K562 (cell line): ENCODE data around the gene OXSR1. TPM values are rescaled to one million over a fixed set of nuclear protein-coding genes. Genes with fewer than 3 reads are reported as not detected.

Experiments
- EZH2 ChIP-seq: IDR thresholded peaks from 2 replicates; pipeline ENCODE4 v1.6.1; 2012; ENCODE audit warnings: low read depth, mild to moderate bottlenecking, inconsistent platforms, low read length, borderline replicate concordance
- HDAC8 ChIP-seq: fragments of 450-650 bp; IDR thresholded peaks from 2 replicates; pipeline ENCODE4 v1.6.1; 2016; ENCODE audit warnings: mild to moderate bottlenecking, missing genetic modification characterization, moderate library complexity, missing compliant biosample characterization
- KLF16 ChIP-seq: IDR thresholded peaks from 2 replicates; pipeline ENCODE4 v1.6.1; 2016; ENCODE audit warnings: antibody characterized with exemption
- MCM3 ChIP-seq: fragments of 450-650 bp; IDR thresholded peaks from 2 replicates; pipeline ENCODE4 v1.6.1; 2016
- MEF2D ChIP-seq: conservative IDR thresholded peaks from 2 replicates; pipeline ENCODE4 v1.6.1; 2016; ENCODE audit warnings: low read depth, missing genetic modification characterization, missing compliant biosample characterization
- NCOA4 ChIP-seq: fragments of 450-650 bp; IDR thresholded peaks from 2 replicates; pipeline ENCODE4 v1.6.1; 2018; ENCODE audit warnings: mild to moderate bottlenecking; ENCODE audit not compliant: partially characterized antibody
- NFE2 ChIP-seq: IDR thresholded peaks from 2 replicates; pipeline ENCODE4 v1.6.1; 2014; ENCODE audit warnings: antibody characterized with exemption, low read depth
- TBL1XR1 ChIP-seq, 2 experiments: IDR thresholded peaks; 2 replicates each; pipeline ENCODE4 v1.6.1; 2012; ENCODE audit warnings: improper control_type of control experiment in 2 of 2, low read length in 2 of 2, mild to moderate bottlenecking in 1 of 2
- ZBTB7A ChIP-seq: IDR thresholded peaks from 2 replicates; pipeline ENCODE4 v1.6.1; 2011; ENCODE audit warnings: low read depth, mild to moderate bottlenecking, low read length, moderate library complexity, borderline replicate concordance; ENCODE audit not compliant: control insufficient read depth
- ZZZ3 ChIP-seq: fragments of 450-650 bp; IDR thresholded peaks from 2 replicates; pipeline ENCODE4 v1.6.1; 2016; ENCODE audit warnings: antibody characterized with exemption, mild to moderate bottlenecking, moderate library complexity
- polyA plus RNA-seq, 8 experiments: library from polyadenylated mRNA; depleted of rRNA in 4 of 8; stranded (reverse) in 5 of 8; unstranded in 3 of 8; fragments of >200 nt; fragmentation: Nextera tagmentation in 2 of 8; fragmentation: Illumina TruSeq in 1 of 8; extraction: Ambion mirVana in 2 of 8; extraction: Trizol in 1 of 8; gene quantifications; 2 replicates each; pipeline versions ENCODE4 v1.2.1 to v1.2.3, GENCODE V29; 2011 to 2014; ENCODE audit warnings: inconsistent platforms in 1 of 8, missing spikeins in 1 of 8
- total RNA-seq, 7 experiments: library from RNA; depleted of rRNA in 6 of 7; stranded (reverse); fragments of >200 nt in 6 of 7; fragmentation: Illumina TruSeq in 2 of 7; extraction: Trizol in 2 of 7; gene quantifications; 2 replicates each; pipeline versions ENCODE4 v1.2.1 to v1.2.3, GENCODE V29; 2011 to 2021; ENCODE audit warnings: low replicate concordance in 1 of 7
- TF ChIP-seq, protein P1 (sequence below): sonication (generic); formaldehyde crosslinking; IDR thresholded peaks from 2 replicates; pipeline ENCODE4 v1.8.0; 2022; ENCODE audit warnings: mild to moderate bottlenecking, missing genetic modification reagents
- TF ChIP-seq, protein P2 (sequence below): sonication (generic); formaldehyde crosslinking; IDR thresholded peaks from 2 replicates; pipeline ENCODE4 v1.8.0; 2022; ENCODE audit warnings: mild to moderate bottlenecking, low read depth, missing genetic modification reagents
- TF ChIP-seq, protein P3 (sequence below): sonication (generic); formaldehyde crosslinking; IDR thresholded peaks from 2 replicates; pipeline ENCODE4 v1.8.0; 2022; ENCODE audit warnings: missing genetic modification reagents, mild to moderate bottlenecking, borderline replicate concordance
- TF ChIP-seq, protein P4 (sequence below), 2 experiments: fragments of 450-650 bp in 1 of 2; sonication (generic) in 1 of 2; formaldehyde crosslinking in 1 of 2; IDR thresholded peaks in 1 of 2; conservative IDR thresholded peaks in 1 of 2; 2 replicates each; pipeline versions ENCODE4 v1.6.1 to v1.8.1; 2016 to 2023; ENCODE audit warnings: mild to moderate bottlenecking in 2 of 2, moderate library complexity in 2 of 2, inconsistent platforms in 1 of 2, missing genetic modification reagents in 1 of 2
- TF ChIP-seq, protein P5 (sequence below): fragments of 450-650 bp; IDR thresholded peaks from 2 replicates; pipeline ENCODE4 v1.6.1; 2016; ENCODE audit warnings: low read depth

Gene OXSR1
- total and polyA plus RNA-seq, 9 of the 15 experiments (the other 6 are each of a cell fraction or from before 2014, with no cell fraction given): 15.7 to 87.6 (median 48.7) TPM

DNA sequence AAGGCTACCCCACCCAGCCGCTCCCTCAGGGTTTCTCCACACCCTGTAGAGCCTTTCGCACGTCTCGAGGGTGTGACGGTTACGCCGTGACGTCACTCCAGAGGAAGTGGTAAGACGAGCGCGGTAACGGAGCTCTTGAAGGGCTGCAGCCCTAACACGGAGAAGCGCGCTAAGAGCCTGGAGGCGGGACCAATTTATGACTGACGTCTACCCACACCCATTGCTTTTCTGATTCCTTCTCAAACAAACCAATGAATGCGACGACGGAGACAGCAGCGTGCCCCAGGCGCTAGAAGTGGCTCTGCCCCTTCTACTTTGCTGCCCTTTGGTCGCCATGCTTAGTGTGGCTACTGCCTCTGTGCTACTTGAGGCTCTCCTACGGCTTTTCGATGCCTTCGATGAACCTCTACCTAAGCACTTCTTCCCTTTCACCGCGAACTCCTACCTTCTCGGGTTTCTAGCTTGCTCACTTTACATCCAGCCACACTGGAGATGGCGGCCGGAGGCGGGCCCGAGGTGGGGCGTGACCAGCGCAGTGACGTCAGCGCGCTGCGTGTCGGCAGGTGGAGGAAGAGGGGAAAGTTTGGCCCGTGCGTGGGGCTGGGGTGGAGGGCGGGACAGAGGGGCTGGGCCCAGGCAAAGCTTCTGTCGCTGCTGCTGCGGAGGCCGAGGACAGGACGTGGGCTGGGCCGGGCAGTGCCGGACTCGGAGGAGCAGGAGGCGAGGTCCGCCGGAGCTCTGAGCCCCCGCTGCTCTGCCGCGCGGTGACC is at the start of gene OXSR1 (continued):
- TF ChIP-seq, protein P1, sequence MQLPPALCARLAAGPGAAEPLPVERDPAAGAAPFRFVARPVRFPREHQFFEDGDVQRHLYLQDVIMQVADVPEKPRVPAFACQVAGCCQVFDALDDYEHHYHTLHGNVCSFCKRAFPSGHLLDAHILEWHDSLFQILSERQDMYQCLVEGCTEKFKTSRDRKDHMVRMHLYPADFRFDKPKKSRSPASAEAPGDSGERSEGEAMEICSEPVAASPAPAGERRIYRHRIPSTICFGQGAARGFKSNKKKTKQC (CRISPR knock-in tag): no peak
- TF ChIP-seq KLF16: no peak
- TF ChIP-seq HDAC8: 0 out of 2 replicates have a peak, but pooled peaks have one; percentile 17
- no peak for TF ChIP-seq EZH2
- TF ChIP-seq, protein P2, sequence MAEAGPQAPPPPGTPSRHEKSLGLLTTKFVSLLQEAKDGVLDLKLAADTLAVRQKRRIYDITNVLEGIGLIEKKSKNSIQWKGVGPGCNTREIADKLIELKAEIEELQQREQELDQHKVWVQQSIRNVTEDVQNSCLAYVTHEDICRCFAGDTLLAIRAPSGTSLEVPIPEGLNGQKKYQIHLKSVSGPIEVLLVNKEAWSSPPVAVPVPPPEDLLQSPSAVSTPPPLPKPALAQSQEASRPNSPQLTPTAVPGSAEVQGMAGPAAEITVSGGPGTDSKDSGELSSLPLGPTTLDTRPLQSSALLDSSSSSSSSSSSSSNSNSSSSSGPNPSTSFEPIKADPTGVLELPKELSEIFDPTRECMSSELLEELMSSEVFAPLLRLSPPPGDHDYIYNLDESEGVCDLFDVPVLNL (CRISPR knock-in tag): no peak
- peak; percentile 78 to 93; a peak in 3 of 4 replicates for TF ChIP-seq TBL1XR1 (IDR thresholded peaks at IDR 0.05; ENCODE audit: low read length in 2 of 2)
- TF ChIP-seq, protein P3, sequence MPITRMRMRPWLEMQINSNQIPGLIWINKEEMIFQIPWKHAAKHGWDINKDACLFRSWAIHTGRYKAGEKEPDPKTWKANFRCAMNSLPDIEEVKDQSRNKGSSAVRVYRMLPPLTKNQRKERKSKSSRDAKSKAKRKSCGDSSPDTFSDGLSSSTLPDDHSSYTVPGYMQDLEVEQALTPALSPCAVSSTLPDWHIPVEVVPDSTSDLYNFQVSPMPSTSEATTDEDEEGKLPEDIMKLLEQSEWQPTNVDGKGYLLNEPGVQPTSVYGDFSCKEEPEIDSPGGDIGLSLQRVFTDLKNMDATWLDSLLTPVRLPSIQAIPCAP (CRISPR knock-in tag): no peak
- TF ChIP-seq MCM3: no peak
- TF ChIP-seq, protein P4, sequence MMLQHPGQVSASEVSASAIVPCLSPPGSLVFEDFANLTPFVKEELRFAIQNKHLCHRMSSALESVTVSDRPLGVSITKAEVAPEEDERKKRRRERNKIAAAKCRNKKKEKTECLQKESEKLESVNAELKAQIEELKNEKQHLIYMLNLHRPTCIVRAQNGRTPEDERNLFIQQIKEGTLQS (IDR thresholded peaks at IDR 0.05): peak; percentile 98
- TF ChIP-seq, protein P4 (CRISPR knock-in tag; conservative IDR thresholded peaks at IDR 0.05): 0 out of 2 replicates have a peak, but pooled peaks have one; percentile 56
- TF ChIP-seq NFE2: no peak
- TF ChIP-seq, protein P5, sequence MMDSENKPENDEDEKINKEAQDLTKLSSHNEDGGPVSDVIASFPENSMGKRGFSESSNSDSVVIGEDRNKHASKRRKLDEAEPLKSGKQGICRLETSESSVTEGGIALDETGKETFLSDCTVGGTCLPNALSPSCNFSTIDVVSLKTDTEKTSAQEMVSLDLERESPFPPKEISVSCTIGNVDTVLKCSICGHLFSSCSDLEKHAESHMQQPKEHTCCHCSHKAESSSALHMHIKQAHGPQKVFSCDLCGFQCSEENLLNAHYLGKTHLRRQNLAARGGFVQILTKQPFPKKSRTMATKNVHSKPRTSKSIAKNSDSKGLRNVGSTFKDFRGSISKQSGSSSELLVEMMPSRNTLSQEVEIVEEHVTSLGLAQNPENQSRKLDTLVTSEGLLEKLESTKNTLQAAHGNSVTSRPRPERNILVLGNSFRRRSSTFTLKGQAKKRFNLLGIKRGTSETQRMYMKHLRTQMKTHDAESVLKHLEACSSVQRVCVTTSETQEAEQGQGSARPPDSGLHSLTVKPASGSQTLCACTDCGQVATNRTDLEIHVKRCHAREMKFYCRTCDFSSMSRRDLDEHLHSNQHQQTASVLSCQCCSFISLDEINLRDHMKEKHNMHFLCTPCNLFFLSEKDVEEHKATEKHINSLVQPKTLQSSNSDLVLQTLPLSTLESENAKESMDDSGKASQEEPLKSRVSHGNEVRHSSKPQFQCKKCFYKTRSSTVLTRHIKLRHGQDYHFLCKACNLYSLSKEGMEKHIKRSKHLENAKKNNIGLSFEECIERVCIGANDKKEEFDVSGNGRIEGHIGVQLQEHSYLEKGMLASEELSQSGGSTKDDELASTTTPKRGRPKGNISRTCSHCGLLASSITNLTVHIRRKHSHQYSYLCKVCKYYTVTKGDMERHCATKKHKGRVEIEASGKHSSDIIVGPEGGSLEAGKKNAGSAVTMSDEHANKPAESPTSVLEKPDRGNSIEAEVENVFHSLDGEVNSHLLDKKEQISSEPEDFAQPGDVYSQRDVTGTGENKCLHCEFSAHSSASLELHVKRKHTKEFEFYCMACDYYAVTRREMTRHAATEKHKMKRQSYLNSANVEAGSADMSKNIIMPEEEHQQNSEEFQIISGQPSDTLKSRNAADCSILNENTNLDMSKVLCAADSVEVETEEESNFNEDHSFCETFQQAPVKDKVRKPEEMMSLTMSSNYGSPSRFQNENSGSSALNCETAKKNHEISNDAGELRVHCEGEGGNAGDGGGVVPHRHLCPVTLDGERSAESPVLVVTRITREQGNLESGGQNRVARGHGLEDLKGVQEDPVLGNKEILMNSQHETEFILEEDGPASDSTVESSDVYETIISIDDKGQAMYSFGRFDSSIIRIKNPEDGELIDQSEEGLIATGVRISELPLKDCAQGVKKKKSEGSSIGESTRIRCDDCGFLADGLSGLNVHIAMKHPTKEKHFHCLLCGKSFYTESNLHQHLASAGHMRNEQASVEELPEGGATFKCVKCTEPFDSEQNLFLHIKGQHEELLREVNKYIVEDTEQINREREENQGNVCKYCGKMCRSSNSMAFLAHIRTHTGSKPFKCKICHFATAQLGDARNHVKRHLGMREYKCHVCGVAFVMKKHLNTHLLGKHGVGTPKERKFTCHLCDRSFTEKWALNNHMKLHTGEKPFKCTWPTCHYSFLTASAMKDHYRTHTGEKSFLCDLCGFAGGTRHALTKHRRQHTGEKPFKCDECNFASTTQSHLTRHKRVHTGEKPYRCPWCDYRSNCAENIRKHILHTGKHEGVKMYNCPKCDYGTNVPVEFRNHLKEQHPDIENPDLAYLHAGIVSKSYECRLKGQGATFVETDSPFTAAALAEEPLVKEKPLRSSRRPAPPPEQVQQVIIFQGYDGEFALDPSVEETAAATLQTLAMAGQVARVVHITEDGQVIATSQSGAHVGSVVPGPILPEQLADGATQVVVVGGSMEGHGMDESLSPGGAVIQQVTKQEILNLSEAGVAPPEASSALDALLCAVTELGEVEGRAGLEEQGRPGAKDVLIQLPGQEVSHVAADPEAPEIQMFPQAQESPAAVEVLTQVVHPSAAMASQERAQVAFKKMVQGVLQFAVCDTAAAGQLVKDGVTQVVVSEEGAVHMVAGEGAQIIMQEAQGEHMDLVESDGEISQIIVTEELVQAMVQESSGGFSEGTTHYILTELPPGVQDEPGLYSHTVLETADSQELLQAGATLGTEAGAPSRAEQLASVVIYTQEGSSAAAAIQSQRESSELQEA: peak; percentile 70; the same call in 1 of the 2 replicates
- no peak for TF ChIP-seq ZBTB7A
- TF ChIP-seq MEF2D (tag): no peak; the same call in 1 of the 2 replicates
- no peak for TF ChIP-seq ZZZ3
- TF ChIP-seq NCOA4: no peak
